NB4 (cell line): ENCODE measurements around the gene NRG4.

Source experiments
- DNase-seq: peaks from one replicate; pipeline ENCODE4 v3.0.0; 2010; ENCODE audit warnings: low read depth
- H3K4me3 ChIP-seq: one replicate; pipeline ENCODE4 v1.5.1; 2011; ENCODE audit warnings: mild to moderate bottlenecking, low read depth, low read length, moderate library complexity
- MYC ChIP-seq: IDR thresholded peaks from 2 replicates; pipeline ENCODE4 v1.6.1; 2011; ENCODE audit warnings: low read depth, low read length
- POLR2A ChIP-seq: IDR thresholded peaks from 2 replicates; pipeline ENCODE4 v1.6.1; 2011; ENCODE audit warnings: mild to moderate bottlenecking; ENCODE audit not compliant: insufficient read length; ENCODE audit errors: extremely low read depth
- TF ChIP-seq, protein P1 (sequence below): IDR thresholded peaks from 2 replicates; pipeline ENCODE4 v1.6.1; 2011; ENCODE audit warnings: low read depth, low read length
- TF ChIP-seq, protein P2 (sequence below): IDR thresholded peaks from one replicate; pipeline ENCODE4 v1.5.1; 2012; ENCODE audit warnings: low read depth, low read length

The NRG4 gene

DNA sequence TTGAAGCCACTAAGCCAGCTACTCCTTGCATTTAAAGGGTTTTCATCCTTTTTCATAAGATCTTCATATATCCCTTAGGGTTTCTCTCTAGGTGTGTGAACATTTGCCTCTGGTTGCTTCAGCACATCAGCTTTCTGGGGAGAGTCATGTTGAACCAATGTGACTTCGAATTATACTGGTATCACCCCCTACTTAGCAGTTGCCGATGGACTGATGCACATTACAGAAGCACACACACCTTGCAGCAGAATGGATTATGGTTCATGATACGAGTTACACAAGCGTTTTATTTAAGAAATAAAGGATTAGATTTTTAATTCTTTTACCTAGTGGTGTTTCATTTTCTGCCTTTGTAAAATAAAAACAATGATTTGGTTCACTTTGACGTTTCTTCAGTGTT, 69.0 kb downstream of the NRG4 start:
- no peak for TF ChIP-seq MYC
- no peak for TF ChIP-seq POLR2A
- TF ChIP-seq, protein P1, sequence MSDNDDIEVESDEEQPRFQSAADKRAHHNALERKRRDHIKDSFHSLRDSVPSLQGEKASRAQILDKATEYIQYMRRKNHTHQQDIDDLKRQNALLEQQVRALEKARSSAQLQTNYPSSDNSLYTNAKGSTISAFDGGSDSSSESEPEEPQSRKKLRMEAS = no peak
- TF ChIP-seq, protein P2, sequence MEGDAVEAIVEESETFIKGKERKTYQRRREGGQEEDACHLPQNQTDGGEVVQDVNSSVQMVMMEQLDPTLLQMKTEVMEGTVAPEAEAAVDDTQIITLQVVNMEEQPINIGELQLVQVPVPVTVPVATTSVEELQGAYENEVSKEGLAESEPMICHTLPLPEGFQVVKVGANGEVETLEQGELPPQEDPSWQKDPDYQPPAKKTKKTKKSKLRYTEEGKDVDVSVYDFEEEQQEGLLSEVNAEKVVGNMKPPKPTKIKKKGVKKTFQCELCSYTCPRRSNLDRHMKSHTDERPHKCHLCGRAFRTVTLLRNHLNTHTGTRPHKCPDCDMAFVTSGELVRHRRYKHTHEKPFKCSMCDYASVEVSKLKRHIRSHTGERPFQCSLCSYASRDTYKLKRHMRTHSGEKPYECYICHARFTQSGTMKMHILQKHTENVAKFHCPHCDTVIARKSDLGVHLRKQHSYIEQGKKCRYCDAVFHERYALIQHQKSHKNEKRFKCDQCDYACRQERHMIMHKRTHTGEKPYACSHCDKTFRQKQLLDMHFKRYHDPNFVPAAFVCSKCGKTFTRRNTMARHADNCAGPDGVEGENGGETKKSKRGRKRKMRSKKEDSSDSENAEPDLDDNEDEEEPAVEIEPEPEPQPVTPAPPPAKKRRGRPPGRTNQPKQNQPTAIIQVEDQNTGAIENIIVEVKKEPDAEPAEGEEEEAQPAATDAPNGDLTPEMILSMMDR = no peak
- no peak for DNase-seq

DNA sequence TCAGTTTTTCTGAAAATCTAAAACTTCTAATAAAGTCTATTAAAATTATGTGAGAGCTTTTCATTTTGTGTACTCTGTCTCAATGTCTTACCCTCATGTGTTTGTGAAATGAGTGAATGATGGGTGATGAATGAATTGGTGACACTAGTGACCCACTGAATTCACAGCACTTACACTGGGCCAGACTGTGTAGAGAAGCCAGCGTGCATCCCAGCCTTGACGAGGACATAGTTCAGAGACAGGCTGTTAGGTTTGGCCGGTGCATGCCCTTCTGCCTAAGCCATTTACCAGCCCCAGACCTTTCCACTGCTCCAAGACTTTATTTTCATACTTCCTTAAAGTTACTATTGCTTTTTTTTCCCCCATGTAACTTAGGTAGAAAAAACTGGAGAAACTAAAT, 69.8 kb downstream of the NRG4 start:
- H3K4me3 ChIP-seq = no peak overlapping the region
- TF ChIP-seq, protein P2 = no peak
- TF ChIP-seq, protein P1 = no peak
- TF ChIP-seq POLR2A (no peak), MYC (no peak)
- DNase-seq = no peak

More for the DNA sequence above, 69.0 kb downstream of the NRG4 start:
- no peak overlapping the region for H3K4me3 ChIP-seq

DNA sequence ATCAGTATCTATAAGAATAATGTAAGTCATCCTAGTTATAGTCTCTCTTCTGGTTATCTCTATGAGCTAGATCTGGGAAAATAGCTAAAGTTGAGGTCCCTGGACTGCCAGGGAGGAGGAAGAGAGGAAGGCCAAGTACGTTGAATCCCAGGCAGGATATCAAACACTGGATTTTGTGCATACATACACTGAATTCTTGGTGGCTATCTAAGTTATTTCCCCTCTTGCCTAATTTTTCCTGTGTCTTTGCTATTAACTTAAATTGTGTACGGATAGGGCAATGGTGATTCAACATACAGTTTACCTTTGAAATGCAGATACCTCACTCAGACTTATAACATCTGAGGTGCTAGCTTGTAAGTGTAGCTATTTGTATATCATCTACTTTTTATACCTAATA, 81.4 kb downstream of the NRG4 start:
- no peak for TF ChIP-seq MYC
- TF ChIP-seq, protein P2 = no peak
- no peak for TF ChIP-seq POLR2A
- TF ChIP-seq, protein P1 = no peak
- H3K4me3 ChIP-seq = no peak overlapping the region
- DNase-seq = no peak

DNA sequence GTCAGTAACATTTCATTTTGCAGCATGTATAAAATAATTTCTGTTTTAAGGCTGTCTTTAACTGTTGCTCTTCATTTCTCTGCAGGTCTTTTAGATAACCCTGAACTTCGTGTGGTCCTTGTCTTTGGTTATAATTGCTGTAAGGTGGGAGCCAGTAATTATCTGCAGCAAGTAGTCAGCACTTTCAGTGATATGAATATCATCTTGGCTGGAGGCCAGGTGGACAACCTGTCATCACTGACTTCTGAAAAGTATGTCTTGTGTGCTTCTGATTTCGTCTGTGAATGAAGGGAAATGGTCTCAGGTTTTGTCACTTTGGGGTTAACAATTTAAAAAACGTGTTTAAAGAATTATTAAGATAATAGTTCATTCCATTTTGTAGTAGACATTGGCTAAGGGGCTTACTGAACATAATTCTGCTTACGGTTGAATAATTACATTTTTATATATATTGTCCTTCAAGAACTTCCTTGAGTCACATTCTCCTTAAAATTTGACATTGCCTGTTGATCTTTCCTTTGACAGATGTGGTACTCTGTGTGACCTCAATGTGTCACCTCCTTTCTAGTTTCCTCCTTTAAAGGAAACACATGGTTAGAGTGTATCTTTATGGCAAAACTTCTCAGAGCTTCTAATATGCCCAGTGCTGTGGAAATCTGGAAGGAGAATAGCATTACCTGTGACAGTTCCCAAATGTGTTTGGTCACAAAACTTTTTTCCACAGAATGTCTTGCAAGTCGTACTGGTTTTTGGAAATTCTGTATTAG, 82.2 kb downstream of the NRG4 start:
- H3K4me3 ChIP-seq = no peak overlapping the region
- DNase-seq = no peak
- TF ChIP-seq, protein P2 = no peak
- TF ChIP-seq MYC (no peak), POLR2A (no peak)
- TF ChIP-seq, protein P1 = no peak

- peak; percentile 51 for DNase-seq
- TF ChIP-seq, protein P1 = no peak
- TF ChIP-seq, protein P2 = peak; percentile 35
- TF ChIP-seq MYC = no peak
- H3K4me3 ChIP-seq = no peak overlapping the region
Measured at GRCh38 chr15:75928680-75929608, 83.3 kb downstream of the NRG4 start.
